ENCODE results near the gene IL1RAPL2. TPM values are rescaled to one million over a fixed set of nuclear protein-coding genes. Genes with fewer than 3 reads are reported as not detected.

Gene IL1RAPL2
- total RNA-seq, 4 donors from 2014 or later = 0.50 to 1.3 (median 0.67) TPM

DNA sequence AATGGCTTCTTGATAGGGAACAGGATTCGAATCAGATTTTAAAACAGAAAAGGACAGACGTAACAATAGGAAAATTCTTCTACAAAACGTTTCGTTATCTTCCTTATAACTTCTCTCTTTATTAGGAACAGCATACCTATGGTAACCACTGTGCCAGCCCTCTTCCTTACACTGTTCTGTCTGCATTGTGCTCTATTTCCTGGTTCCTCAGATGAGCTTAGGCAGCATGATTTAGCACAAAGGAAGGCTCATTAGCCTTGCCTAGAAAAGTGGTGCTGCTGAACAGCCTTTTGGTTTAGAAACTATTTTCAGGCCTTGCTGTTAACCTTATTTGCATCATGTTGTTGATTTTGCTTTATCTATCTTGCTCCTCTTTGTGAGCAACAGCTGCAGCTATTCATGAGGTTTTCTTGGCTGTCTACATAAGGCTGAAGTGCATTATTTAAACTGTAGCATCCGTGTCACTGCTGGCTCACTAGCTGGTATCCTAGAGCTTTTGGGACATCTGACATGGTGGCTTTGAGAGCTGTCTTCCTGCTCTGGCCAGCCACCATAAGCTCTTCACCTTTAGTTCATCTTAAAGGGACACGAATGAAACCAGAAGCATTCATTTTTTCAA, 1186.4 kb downstream of the IL1RAPL2 start:
- DNase-seq (ENCODE audit: extremely low spot score) = no peak
- H3K27me3 ChIP-seq = no peaks in the 10 kb centered on the region
- no peak overlapping the region for H3K4me3 ChIP-seq
- intact Hi-C loops (cut with DNase I) = no loop called here
- TF ChIP-seq, protein P1, sequence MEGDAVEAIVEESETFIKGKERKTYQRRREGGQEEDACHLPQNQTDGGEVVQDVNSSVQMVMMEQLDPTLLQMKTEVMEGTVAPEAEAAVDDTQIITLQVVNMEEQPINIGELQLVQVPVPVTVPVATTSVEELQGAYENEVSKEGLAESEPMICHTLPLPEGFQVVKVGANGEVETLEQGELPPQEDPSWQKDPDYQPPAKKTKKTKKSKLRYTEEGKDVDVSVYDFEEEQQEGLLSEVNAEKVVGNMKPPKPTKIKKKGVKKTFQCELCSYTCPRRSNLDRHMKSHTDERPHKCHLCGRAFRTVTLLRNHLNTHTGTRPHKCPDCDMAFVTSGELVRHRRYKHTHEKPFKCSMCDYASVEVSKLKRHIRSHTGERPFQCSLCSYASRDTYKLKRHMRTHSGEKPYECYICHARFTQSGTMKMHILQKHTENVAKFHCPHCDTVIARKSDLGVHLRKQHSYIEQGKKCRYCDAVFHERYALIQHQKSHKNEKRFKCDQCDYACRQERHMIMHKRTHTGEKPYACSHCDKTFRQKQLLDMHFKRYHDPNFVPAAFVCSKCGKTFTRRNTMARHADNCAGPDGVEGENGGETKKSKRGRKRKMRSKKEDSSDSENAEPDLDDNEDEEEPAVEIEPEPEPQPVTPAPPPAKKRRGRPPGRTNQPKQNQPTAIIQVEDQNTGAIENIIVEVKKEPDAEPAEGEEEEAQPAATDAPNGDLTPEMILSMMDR (IDR thresholded peaks at IDR 0.05) = no peak
- H3K27ac ChIP-seq (replicated peaks in 1 of 4) = no peak overlapping the region
- H3K4me1 ChIP-seq = no peaks in the 10 kb centered on the region
- no peaks in the 10 kb centered on the region for H3K36me3 ChIP-seq
- 48% methylated on average over 6 of the region's 6 CpGs for WGBS
- H3K9me3 ChIP-seq = no peaks in the 10 kb centered on the region

DNA sequence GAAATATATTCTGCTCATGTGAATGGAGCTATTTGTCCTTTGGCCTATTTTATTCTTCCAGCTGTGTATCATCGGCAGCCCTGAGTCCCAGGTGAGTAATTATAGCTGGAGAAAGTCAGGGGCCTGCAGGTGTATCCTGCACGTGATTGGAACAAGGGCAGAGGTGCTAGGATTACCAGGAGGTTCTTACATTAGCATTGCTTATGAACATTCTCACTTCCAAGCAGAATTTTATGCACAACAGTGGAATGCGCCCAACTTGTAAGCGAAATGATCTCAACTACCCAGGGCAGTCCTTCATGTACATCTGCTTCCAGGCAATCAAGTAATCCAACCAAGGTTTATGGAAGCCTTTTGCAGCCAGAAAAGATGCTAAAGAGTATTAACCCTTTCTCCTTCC, 1187.4 kb downstream of the IL1RAPL2 start:
- H3K27me3 ChIP-seq = no peaks in the 10 kb centered on the region
- 64% methylated on average over 4 of the region's 4 CpGs for WGBS
- DNase-seq (ENCODE audit: extremely low spot score) = no peak
- H3K27ac ChIP-seq (replicated peaks in 1 of 4) = no peak overlapping the region
- H3K36me3 ChIP-seq = no peaks in the 10 kb centered on the region
- H3K9me3 ChIP-seq = no peaks in the 10 kb centered on the region
- no peaks in the 10 kb centered on the region for H3K4me1 ChIP-seq
- intact Hi-C loops (cut with DNase I) = no loop called here
- no peak for TF ChIP-seq EP300 (IDR thresholded peaks at IDR 0.05)
- TF ChIP-seq POLR2AphosphoS5 (IDR thresholded peaks at IDR 0.05) = no peak
- TF ChIP-seq, protein P1 (IDR thresholded peaks at IDR 0.05) = no peak
- no peak for TF ChIP-seq POLR2A (IDR thresholded peaks at IDR 0.05; ENCODE audit: low read depth)
- no peak overlapping the region for H3K4me3 ChIP-seq

DNA sequence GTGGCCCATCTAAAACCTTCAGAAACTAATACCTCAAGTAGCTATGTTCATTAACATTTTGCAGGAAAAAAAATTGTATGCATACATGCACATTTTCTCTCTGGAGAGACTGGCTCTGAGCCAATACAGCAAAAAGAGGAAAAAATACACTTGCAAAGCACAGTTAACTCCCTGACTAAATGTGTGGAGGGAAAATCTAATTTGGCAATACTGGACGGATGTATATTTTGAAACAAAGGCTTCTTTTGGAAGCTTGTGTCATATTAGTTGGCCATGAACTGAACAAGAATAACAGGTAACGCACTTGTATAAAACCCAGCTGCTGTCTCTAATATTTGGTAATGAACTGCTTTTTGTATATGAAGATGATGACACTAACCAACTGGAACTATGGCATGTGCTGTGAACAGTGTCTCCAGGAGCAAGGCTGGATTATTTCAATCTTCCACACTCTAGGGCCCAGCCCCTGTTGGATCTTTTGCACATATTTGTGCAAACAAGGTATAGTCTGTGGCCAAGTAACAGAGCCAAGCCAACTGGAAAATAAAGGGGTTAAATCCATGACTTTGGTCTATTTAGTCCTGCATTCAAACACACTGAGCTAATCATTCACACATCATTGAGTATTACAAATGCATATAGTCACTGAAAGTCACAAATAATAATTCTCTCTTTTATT, 1188.4 kb downstream of the IL1RAPL2 start:
- intact Hi-C loops (cut with DNase I) = no loop called here
- H3K4me3 ChIP-seq = no peak overlapping the region
- no peak overlapping the region for H3K27ac ChIP-seq (replicated peaks in 1 of 4)
- TF ChIP-seq POLR2A (IDR thresholded peaks at IDR 0.05; ENCODE audit: low read depth) (no peak), POLR2AphosphoS5 (IDR thresholded peaks at IDR 0.05) (no peak), EP300 (IDR thresholded peaks at IDR 0.05) (no peak)
- TF ChIP-seq, protein P1 (IDR thresholded peaks at IDR 0.05) = no peak
- 56% methylated on average over 2 of the region's 2 CpGs for WGBS
- no peaks in the 10 kb centered on the region for H3K27me3 ChIP-seq
- H3K36me3 ChIP-seq = no peaks in the 10 kb centered on the region
- no peak for DNase-seq (ENCODE audit: extremely low spot score)
- no peaks in the 10 kb centered on the region for H3K4me1 ChIP-seq
- H3K9me3 ChIP-seq = no peaks in the 10 kb centered on the region

DNA sequence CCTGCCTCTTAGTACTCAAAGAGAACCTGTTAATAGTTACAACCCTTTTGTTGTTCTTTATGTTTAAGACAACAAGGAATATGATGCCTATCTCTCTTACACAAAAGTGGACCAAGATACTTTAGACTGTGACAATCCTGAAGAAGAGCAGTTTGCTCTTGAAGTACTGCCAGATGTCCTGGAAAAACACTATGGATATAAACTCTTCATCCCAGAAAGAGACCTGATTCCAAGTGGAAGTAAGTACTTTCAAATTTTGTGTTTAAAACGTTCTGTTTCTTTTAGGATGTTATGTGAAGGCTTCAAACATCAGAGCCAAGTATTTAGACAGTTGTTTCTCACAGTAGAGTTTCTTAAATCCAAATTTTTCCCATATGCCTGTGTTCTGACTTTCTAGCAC, 1189.1 kb downstream of the IL1RAPL2 start:
- Histone ChIP-seq H3K9me3 (no peaks in the 10 kb centered on the region), H3K36me3 (no peaks in the 10 kb centered on the region), H3K27ac (replicated peaks in 1 of 4) (no peak overlapping the region), H3K4me1 (no peaks in the 10 kb centered on the region), H3K27me3 (no peaks in the 10 kb centered on the region), H3K4me3 (no peak overlapping the region)
- no peak for DNase-seq (ENCODE audit: extremely low spot score)
- WGBS = 0% methylated on average over 1 of the region's 1 CpG
- intact Hi-C loops (cut with DNase I) = no loop called here
- TF ChIP-seq POLR2AphosphoS5 (IDR thresholded peaks at IDR 0.05) = no peak
- TF ChIP-seq EP300 (IDR thresholded peaks at IDR 0.05) = no peak
- no peak for TF ChIP-seq POLR2A (IDR thresholded peaks at IDR 0.05; ENCODE audit: low read depth)
- TF ChIP-seq, protein P1 (IDR thresholded peaks at IDR 0.05) = no peak

DNA sequence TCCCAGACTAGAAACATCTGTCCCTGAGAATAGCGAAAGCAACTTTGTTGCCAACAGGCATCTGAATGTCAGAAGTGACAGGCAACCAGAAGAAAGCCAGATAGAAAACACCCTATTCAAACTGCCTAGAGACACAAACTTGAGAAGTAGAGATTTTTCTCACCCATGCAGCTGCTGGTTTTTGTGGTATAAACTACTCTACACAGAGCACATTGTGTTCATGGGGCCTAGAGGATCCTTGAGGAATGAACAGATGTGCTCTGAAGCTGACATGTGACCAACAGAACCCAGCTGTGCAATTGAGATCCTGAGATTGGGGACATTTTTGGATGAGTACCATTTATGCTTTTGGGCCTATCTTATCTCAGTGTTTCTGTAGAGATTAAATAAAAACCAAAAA, 1192.8 kb downstream of the IL1RAPL2 start:
- Histone ChIP-seq H3K9me3 (no peaks in the 10 kb centered on the region), H3K36me3 (no peaks in the 10 kb centered on the region), H3K27ac (replicated peaks in 1 of 4) (no peak overlapping the region), H3K4me1 (no peaks in the 10 kb centered on the region), H3K4me3 (no peak overlapping the region), H3K27me3 (no peaks in the 10 kb centered on the region)
- intact Hi-C loops (cut with DNase I) = no loop called here
- no peak for DNase-seq (ENCODE audit: extremely low spot score)
- TF ChIP-seq EP300 (IDR thresholded peaks at IDR 0.05) (no peak), POLR2AphosphoS5 (IDR thresholded peaks at IDR 0.05) (no peak), POLR2A (IDR thresholded peaks at IDR 0.05; ENCODE audit: low read depth) (no peak)
- TF ChIP-seq, protein P1 (IDR thresholded peaks at IDR 0.05) = no peak
- 57% methylated on average over 1 of the region's 1 CpG for WGBS

Data from esophagus muscularis mucosa (tissue), 4 donors.